SK-N-SH (cell line): Measurements from ENCODE around the gene ZC3H4. TPM values are rescaled to one million over a fixed set of nuclear protein-coding genes. Genes with fewer than 3 reads are reported as not detected.

Source experiments
- CTCF ChIA-PET: fragments of 300-600, 350-600 bp; formaldehyde crosslinking; extraction: SDS; loops from one replicate; lab custom pipeline; 2021; lab: Yijun Ruan, JAX
- POLR2A ChIA-PET: fragments of 350-600 bp; sonication (Branson Sonifier 250); formaldehyde crosslinking; extraction: SDS; loops from one replicate; lab custom pipeline; 2020; ENCODE audit warnings: antibody characterized with exemption, inconsistent platforms; lab: Yijun Ruan, JAX
- DNase-seq: peaks from one replicate; pipeline ENCODE4 v3.0.0; 2012
- H2AFZ ChIP-seq: fragments of 200-600 bp; sonication (generic); 2 replicates; pipeline ENCODE4 v1.8.1; 2016; ENCODE audit warnings: antibody characterized with exemption, mild to moderate bottlenecking, low read depth
- H3F3A ChIP-seq: fragments of 200-600 bp; sonication (generic); replicated peaks from 2 replicates; pipeline ENCODE3; 2016; ENCODE audit warnings: antibody characterized with exemption, mild to moderate bottlenecking; ENCODE audit not compliant: insufficient read depth
- H3K27ac ChIP-seq, 2 experiments: fragments of 200-500 bp in 1 of 2; fragments of 200-600 bp in 1 of 2; sonication (Bioruptor generic) in 1 of 2; sonication (generic), shearing (Covaris generic) in 1 of 2; 2 replicates each; pipeline versions ENCODE4 v1.5.1 to v1.6.1; 2014 to 2016; ENCODE audit warnings: low read depth in 2 of 2, inconsistent platforms in 1 of 2, low read length in 1 of 2, mild to moderate bottlenecking in 1 of 2, mixed read lengths in 1 of 2
- H3K27me3 ChIP-seq: fragments of 200-600 bp; sonication (generic), shearing (Covaris generic); 2 replicates; pipeline ENCODE4 v1.6.1; 2016; ENCODE audit warnings: mixed run types; ENCODE audit not compliant: insufficient read depth
- H3K36me3 ChIP-seq, 2 experiments: fragments of 200-500 bp in 1 of 2; fragments of 200-600 bp in 1 of 2; sonication (Bioruptor generic) in 1 of 2; sonication (generic) in 1 of 2; replicated peaks in 1 of 2; 2 replicates each; pipeline versions ENCODE3 to v1.5.1; 2014 to 2016; ENCODE audit warnings: low read length in 1 of 2, mild to moderate bottlenecking in 1 of 2; ENCODE audit not compliant: insufficient read depth in 2 of 2, control insufficient read depth in 1 of 2
- H3K4me1 ChIP-seq, 2 experiments: fragments of 200-500 bp in 1 of 2; fragments of 200-600 bp in 1 of 2; sonication (Bioruptor generic) in 1 of 2; sonication (generic), shearing (Covaris generic) in 1 of 2; 2 replicates each; pipeline versions ENCODE4 v1.5.1 to v1.6.1; 2014 to 2016; ENCODE audit warnings: low read depth in 1 of 2, low read length in 1 of 2, mixed run types in 1 of 2; ENCODE audit not compliant: insufficient read depth in 2 of 2, control insufficient read depth in 1 of 2
- H3K4me2 ChIP-seq: fragments of 200-600 bp; sonication (generic), shearing (Covaris generic); 2 replicates; pipeline ENCODE4 v1.6.1; 2017; ENCODE audit warnings: mixed run types
- H3K4me3 ChIP-seq, 2 experiments: fragments of 200-500 bp in 1 of 2; fragments of 200-600 bp in 1 of 2; sonication (Bioruptor generic) in 1 of 2; sonication (generic), shearing (Covaris generic) in 1 of 2; 2 replicates each; pipeline versions ENCODE4 v1.5.1 to v1.8.1; 2014 to 2016; ENCODE audit warnings: low read depth in 2 of 2, inconsistent platforms in 1 of 2, low read length in 1 of 2, mild to moderate bottlenecking in 1 of 2, mixed read lengths in 1 of 2, moderate library complexity in 1 of 2
- H3K79me2 ChIP-seq: fragments of 200-600 bp; sonication (generic); 2 replicates; pipeline ENCODE4 v1.8.1; 2017; ENCODE audit warnings: mild to moderate bottlenecking; ENCODE audit not compliant: insufficient read depth
- H3K9ac ChIP-seq: fragments of 200-600 bp; sonication (generic); 2 replicates; pipeline ENCODE4 v1.6.1; 2017; ENCODE audit warnings: mixed run types
- H3K9me2 ChIP-seq: fragments of 200-600 bp; sonication (generic); 2 replicates; pipeline ENCODE4 v1.6.1; 2017; ENCODE audit warnings: mixed run types
- H3K9me3 ChIP-seq: fragments of 200-600 bp; sonication (generic); 2 replicates; pipeline ENCODE4 v1.6.1; 2017; ENCODE audit warnings: mixed run types, mild to moderate bottlenecking, moderate library complexity
- H4K20me1 ChIP-seq: fragments of 200-600 bp; sonication (generic); 2 replicates; pipeline ENCODE4 v1.6.1; 2017; ENCODE audit warnings: mild to moderate bottlenecking, mixed run types; ENCODE audit not compliant: insufficient read depth
- GATA2 ChIP-seq: sonication (generic); formaldehyde crosslinking; IDR thresholded peaks from 2 replicates; pipeline ENCODE4 v1.5.0; 2020; ENCODE audit warnings: mild to moderate bottlenecking, missing genetic modification reagents
- POLR2AphosphoS5 ChIP-seq: IDR thresholded peaks from 2 replicates; pipeline ENCODE4 v1.6.1; 2012; ENCODE audit warnings: low read depth, low read length
- RAD21 ChIP-seq: IDR thresholded peaks from 2 replicates; pipeline ENCODE4 v1.6.1; 2012; ENCODE audit warnings: mild to moderate bottlenecking, low read length
- WGBS: methylation state at CpG from one replicate; pipeline ENCODE4 v1.1.6; 2017; ENCODE audit warnings: low lambda C conversion rate; 5-methylcytosine and 5-hydroxymethylcytosine counted together
- polyA plus RNA-seq, 3 experiments: library from polyadenylated mRNA; depleted of rRNA; stranded (reverse); fragments of >200 nt; gene quantifications; 2 replicates each; pipeline ENCODE4 v1.2.3, GENCODE V29; 2012
- TF ChIP-seq, protein P1 (sequence below): fragments of 200-600 bp; sonication (generic); IDR thresholded peaks from 2 replicates; pipeline ENCODE4 v1.6.1; 2017; ENCODE audit warnings: antibody characterized with exemption, mild to moderate bottlenecking, moderate library complexity

The ZC3H4 gene
- polyA plus RNA-seq, 1 of the 3 experiments (the other 2 are of a cell fraction) = 7.6 TPM

DNA sequence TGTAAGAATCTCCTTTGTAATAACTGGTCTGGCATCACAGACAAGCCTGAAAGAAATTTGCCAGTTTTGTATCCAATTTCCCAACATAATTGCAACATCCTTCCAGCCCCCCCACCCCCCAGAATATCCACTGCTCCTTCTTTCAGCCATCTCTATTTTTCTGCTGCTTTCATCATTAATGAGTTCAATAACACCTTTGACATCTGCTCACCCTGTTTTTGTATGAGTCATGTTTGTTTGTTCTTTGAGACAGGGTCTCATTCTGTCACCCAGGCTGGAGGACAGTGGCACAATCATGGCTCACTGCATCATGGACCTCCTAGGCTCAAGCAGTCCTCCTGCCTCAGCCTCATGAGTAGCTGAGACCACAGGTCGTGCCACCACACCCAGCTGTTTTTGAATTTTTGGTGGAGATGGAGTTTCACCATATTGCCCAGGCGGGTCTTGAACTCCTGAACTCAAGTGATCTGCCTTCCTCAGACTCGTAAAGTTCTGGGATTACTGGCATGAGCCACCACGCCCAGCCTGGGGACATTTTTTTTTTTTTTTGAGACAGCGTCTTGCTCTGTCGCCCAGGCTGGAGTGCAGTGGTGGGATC, 7.0 kb upstream of the ZC3H4 start:
- Histone ChIP-seq H3K27ac (no peak overlapping the region), H4K20me1 (no peaks in the 10 kb centered on the region), H3K9ac (no peak overlapping the region), H3K9me2 (no peaks in the 10 kb centered on the region), H3F3A (peaks cover 15% of the 10 kb centered on the region), H3K27me3 (no peaks in the 10 kb centered on the region), H3K79me2 (no peaks in the 10 kb centered on the region), H3K4me1 (peaks cover 0 to 12% of the 10 kb centered on the region in 2 experiments; a peak in 2 of 4 replicates), H3K9me3 (no peaks in the 10 kb centered on the region), H3K4me2 (no peak overlapping the region), H3K4me3 (no peak overlapping the region), H3K36me3 (no peaks in the 10 kb centered on the region), H2AFZ (no peak overlapping the region)
- TF ChIP-seq GATA2 = no peak
- no peak for TF ChIP-seq RAD21
- WGBS = 89% methylated on average over 6 of the region's 6 CpGs
- DNase-seq = no peak
- CTCF ChIA-PET = interaction anchor here (0.8 to 6.9 kb wide), 5 partner anchors 41 to 127 kb away, joined by 3 to 40 read pairs (median 5); no protein-coding TSS in a partner anchor
- POLR2A ChIA-PET = no interaction called here

DNA sequence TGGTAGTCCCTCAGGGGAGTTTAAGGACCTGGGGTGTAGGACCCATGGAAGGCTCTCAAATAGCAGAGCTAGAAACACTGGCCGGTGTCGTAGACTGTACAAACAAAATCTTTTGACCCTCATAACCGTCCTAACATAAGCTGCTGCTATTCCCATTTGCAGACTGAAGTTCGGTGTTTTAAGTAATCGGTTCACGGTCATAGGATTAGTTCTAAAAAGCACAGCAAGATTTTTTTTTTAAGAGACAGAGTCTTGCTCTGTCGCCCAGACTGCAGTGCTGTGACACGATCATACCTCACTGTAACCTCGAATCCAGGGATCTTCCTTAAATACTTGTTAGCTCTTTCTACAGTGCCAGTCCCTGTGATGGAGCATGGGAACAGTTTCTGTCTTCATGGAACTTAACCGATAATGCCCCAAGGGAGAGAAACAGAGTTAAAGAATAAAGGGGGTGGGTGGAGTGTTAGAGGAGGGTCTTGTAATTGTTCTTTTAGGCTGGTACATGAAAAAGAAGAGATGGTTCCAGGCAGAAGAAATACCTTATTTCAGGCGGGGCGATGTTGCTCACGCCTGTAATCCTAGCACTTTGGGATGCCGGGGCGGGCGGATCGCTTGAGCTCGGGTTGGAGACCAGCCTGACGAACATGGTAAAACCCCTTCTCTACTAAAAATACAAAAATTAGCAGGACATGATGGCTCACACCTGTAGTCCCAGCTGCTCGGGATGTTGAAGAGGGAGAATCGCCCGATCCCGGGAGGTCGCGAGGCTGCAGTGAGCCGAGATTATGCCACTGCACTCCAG, 475 bp upstream of the ZC3H4 start:
- Histone ChIP-seq H3K9ac (peak overlapping the region; percentile 100), H3K27ac (peak overlapping the region; percentile 99 to 100), H3K4me1 (peaks cover 10 to 15% of the 10 kb centered on the region in 2 experiments), H3K36me3 (peaks cover 10 to 14% of the 10 kb centered on the region in 2 experiments), H2AFZ (0 out of 2 replicates have a peak overlapping the region, but pooled peaks have one; percentile 47), H3K4me3 (peak overlapping the region; percentile 78 to 92), H3K9me3 (no peaks in the 10 kb centered on the region), H4K20me1 (no peaks in the 10 kb centered on the region), H3F3A (peaks cover 11% of the 10 kb centered on the region), H3K9me2 (no peaks in the 10 kb centered on the region), H3K27me3 (no peaks in the 10 kb centered on the region), H3K4me2 (peak overlapping the region; percentile 99), H3K79me2 (peaks cover 33% of the 10 kb centered on the region)
- 48% methylated on average over 26 of the region's 26 CpGs for WGBS
- DNase-seq = peak; percentile 94
- CTCF ChIA-PET = interaction anchor here (0.6 to 4.3 kb wide), 10 partner anchors 9 to 133 kb away, joined by 3 to 26 read pairs (median 4); partner anchors contain the start of gene SAE1
- TF ChIP-seq, protein P1, sequence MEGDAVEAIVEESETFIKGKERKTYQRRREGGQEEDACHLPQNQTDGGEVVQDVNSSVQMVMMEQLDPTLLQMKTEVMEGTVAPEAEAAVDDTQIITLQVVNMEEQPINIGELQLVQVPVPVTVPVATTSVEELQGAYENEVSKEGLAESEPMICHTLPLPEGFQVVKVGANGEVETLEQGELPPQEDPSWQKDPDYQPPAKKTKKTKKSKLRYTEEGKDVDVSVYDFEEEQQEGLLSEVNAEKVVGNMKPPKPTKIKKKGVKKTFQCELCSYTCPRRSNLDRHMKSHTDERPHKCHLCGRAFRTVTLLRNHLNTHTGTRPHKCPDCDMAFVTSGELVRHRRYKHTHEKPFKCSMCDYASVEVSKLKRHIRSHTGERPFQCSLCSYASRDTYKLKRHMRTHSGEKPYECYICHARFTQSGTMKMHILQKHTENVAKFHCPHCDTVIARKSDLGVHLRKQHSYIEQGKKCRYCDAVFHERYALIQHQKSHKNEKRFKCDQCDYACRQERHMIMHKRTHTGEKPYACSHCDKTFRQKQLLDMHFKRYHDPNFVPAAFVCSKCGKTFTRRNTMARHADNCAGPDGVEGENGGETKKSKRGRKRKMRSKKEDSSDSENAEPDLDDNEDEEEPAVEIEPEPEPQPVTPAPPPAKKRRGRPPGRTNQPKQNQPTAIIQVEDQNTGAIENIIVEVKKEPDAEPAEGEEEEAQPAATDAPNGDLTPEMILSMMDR = no peak
- TF ChIP-seq POLR2AphosphoS5 = 0 out of 2 replicates have a peak, but pooled peaks have one; percentile 32
- POLR2A ChIA-PET = interaction anchor here (0.6 to 2.5 kb wide), 15 partner anchors 8 to 513 kb away, joined by 3 to 11 read pairs (median 4); partner anchors contain the start of genes CALM3, CCDC9 and TMEM160
